ENCODE measurements around the gene BRWD1.

The BRWD1 gene

GRCh38 chr21:39325458-39325857 lies 12.0 kb upstream of the BRWD1 start:
- no peaks in the 10 kb centered on the region for H3K36me3 ChIP-seq
- H3K27me3 ChIP-seq: no peaks in the 10 kb centered on the region
- no peak for DNase-seq
- H3K4me3 ChIP-seq (ENCODE audit: low read depth, low read length): no peak overlapping the region
- H3K9me3 ChIP-seq: no peaks in the 10 kb centered on the region
- TF ChIP-seq CTCF (IDR thresholded peaks at IDR 0.05; ENCODE audit: low read depth, low read length): no peak
- H3K4me1 ChIP-seq: no peaks in the 10 kb centered on the region

- DNase-seq: no peak
- no peaks in the 10 kb centered on the region for H3K27me3 ChIP-seq
- H3K4me1 ChIP-seq: no peaks in the 10 kb centered on the region
- no peaks in the 10 kb centered on the region for H3K36me3 ChIP-seq
- no peak for TF ChIP-seq CTCF (IDR thresholded peaks at IDR 0.05; ENCODE audit: low read depth, low read length)
- H3K4me3 ChIP-seq (ENCODE audit: low read depth, low read length): no peak overlapping the region
- no peaks in the 10 kb centered on the region for H3K9me3 ChIP-seq
Measured at GRCh38 chr21:39321424-39321823, 8.0 kb upstream of the BRWD1 start.

GRCh38 chr21:39319814-39320332 lies 6.4 kb upstream of the BRWD1 start:
- H3K9me3 ChIP-seq: no peaks in the 10 kb centered on the region
- no peak overlapping the region for H3K4me3 ChIP-seq (ENCODE audit: low read depth, low read length)
- H3K4me1 ChIP-seq: no peaks in the 10 kb centered on the region
- H3K27me3 ChIP-seq: no peaks in the 10 kb centered on the region
- no peaks in the 10 kb centered on the region for H3K36me3 ChIP-seq
- DNase-seq: no peak
- no peak for TF ChIP-seq CTCF (IDR thresholded peaks at IDR 0.05; ENCODE audit: low read depth, low read length)

- no peak for DNase-seq
- no peaks in the 10 kb centered on the region for H3K36me3 ChIP-seq
- no peak for TF ChIP-seq CTCF (IDR thresholded peaks at IDR 0.05; ENCODE audit: low read depth, low read length)
- H3K27me3 ChIP-seq: no peaks in the 10 kb centered on the region
- H3K9me3 ChIP-seq: no peaks in the 10 kb centered on the region
- no peaks in the 10 kb centered on the region for H3K4me1 ChIP-seq
- no peak overlapping the region for H3K4me3 ChIP-seq (ENCODE audit: low read depth, low read length)
Measured at GRCh38 chr21:39319251-39319756, 5.9 kb upstream of the BRWD1 start.

- H3K4me1 ChIP-seq: no peaks in the 10 kb centered on the region
- no peak for DNase-seq
- H3K9me3 ChIP-seq: no peaks in the 10 kb centered on the region
Measured at GRCh38 chr21:39318091-39318959, 4.9 kb upstream of the BRWD1 start.

More at GRCh38 chr21:39318091-39318959, 4.9 kb upstream of the BRWD1 start:
- no peaks in the 10 kb centered on the region for H3K36me3 ChIP-seq
- H3K4me3 ChIP-seq (ENCODE audit: low read depth, low read length): no peak overlapping the region
- TF ChIP-seq CTCF (IDR thresholded peaks at IDR 0.05; ENCODE audit: low read depth, low read length): no peak
- no peaks in the 10 kb centered on the region for H3K27me3 ChIP-seq
